Measurements from ENCODE around the gene SPRED1.

Gene SPRED1

DNA sequence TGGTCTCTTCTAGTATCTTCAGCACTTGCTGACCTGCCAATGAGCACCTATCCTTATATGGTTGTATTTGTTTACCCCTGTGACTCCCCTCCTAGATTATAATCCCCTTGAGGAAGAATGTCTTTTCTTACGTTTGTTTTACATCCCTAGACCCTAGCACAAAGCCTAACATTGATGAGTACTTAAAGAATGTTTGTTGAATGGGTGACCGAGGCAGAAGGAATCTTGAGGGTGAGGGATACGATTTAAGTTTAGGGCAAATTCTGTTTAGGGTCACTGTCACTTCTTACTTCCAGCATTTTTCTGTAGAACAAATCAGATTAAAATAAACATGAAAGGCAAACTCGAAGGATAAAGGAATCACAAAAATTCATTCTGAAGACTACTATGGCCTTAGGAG lies 120.4 kb downstream of the SPRED1 start:
- H3K4me3 ChIP-seq (ENCODE audit: low read depth, low read length): no peak overlapping the region
- TF ChIP-seq CTCF (IDR thresholded peaks at IDR 0.05; ENCODE audit: low read depth, low read length, missing control alignments): no peak
- in situ Hi-C loops (cut with HindIII; ENCODE audit: low sequenced_read_pairs): loop anchor here (25.0 kb wide), 1 partner anchor 361 kb away; no protein-coding TSS in a partner anchor
- DNase-seq (ENCODE audit: low read depth): no peak

DNA sequence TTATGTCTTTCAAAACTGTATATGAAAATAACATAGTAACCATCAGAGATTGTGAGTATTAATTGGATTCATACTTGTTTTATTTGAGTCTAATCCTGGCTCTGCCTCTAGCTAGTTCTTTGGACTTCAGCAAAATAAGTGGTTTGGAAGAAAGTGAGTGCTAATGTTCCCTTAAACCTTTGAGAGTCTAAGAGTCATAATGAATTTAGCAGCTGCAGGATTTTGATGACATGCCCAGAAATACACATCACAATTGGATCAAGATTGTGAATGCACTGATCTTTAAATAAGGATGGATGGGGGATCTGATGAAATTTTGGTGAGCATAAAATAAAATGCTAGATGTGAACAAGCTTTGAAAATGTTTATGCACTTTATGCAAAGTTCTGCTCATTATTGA lies 121.4 kb downstream of the SPRED1 start:
- TF ChIP-seq CTCF (IDR thresholded peaks at IDR 0.05; ENCODE audit: low read depth, low read length, missing control alignments): no peak
- H3K4me3 ChIP-seq (ENCODE audit: low read depth, low read length): no peak overlapping the region
- in situ Hi-C loops (cut with HindIII; ENCODE audit: low sequenced_read_pairs): loop anchor here (25.0 kb wide), 1 partner anchor 362 kb away; no protein-coding TSS in a partner anchor
- DNase-seq (ENCODE audit: low read depth): no peak

DNA sequence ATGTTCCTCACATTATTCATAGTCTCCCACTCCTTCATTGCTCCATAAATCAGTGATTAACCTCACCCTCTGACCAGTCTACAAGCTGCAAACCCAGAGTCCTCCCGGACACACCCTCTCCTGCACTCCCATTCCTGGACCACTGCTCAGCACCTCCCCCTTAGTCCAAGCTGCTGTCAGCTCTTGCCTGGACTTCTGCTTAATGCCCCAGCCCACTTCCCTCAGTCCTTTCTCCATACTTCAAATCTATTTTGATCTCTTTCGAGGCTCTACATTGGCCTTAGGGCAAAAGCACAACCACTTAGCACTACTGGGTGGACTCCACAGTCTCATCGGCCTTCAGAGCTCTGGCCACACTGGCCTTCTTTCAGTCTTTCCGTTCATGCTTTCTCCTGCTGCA lies 121.9 kb downstream of the SPRED1 start:
- DNase-seq (ENCODE audit: low read depth): no peak
- TF ChIP-seq CTCF (IDR thresholded peaks at IDR 0.05; ENCODE audit: low read depth, low read length, missing control alignments): no peak
- in situ Hi-C loops (cut with HindIII; ENCODE audit: low sequenced_read_pairs): loop anchor here (25.0 kb wide), 1 partner anchor 362 kb away; no protein-coding TSS in a partner anchor
- no peak overlapping the region for H3K4me3 ChIP-seq (ENCODE audit: low read depth, low read length)

GRCh38 chr15:38376081-38376480 lies 123.4 kb downstream of the SPRED1 start:
- H3K4me3 ChIP-seq (ENCODE audit: low read depth, low read length): no peak overlapping the region
- no peak for DNase-seq (ENCODE audit: low read depth)
- in situ Hi-C loops (cut with HindIII; ENCODE audit: low sequenced_read_pairs): no loop called here
- TF ChIP-seq CTCF (IDR thresholded peaks at IDR 0.05; ENCODE audit: low read depth, low read length, missing control alignments): no peak

DNA sequence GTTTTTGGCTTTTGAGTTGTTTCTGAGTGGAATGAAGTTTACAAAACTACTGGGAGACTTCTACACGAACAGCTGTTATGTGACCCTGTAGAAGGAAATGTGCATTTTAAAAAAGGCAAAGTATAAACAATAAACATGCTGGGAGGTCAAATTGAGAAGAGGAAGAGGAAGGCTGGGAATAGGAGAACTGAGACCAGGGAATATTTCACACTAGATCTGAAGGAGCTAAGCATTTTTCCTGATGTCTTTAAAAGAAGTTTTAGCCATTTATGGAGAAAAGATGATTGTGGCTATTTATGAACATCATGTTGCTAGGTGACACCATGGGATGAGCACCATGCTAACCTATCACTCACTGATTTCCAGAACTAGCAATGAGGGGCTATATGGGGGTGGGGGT lies 125.0 kb downstream of the SPRED1 start:
- TF ChIP-seq CTCF (IDR thresholded peaks at IDR 0.05; ENCODE audit: low read depth, low read length, missing control alignments): no peak
- H3K4me3 ChIP-seq (ENCODE audit: low read depth, low read length): no peak overlapping the region
- DNase-seq (ENCODE audit: low read depth): no peak
- in situ Hi-C loops (cut with HindIII; ENCODE audit: low sequenced_read_pairs): no loop called here

GRCh38 chr15:38378161-38378560 lies 125.5 kb downstream of the SPRED1 start:
- no peak overlapping the region for H3K4me3 ChIP-seq (ENCODE audit: low read depth, low read length)
- no peak for TF ChIP-seq CTCF (IDR thresholded peaks at IDR 0.05; ENCODE audit: low read depth, low read length, missing control alignments)
- in situ Hi-C loops (cut with HindIII; ENCODE audit: low sequenced_read_pairs): no loop called here
- DNase-seq (ENCODE audit: low read depth): no peak

Data from astrocyte of the cerebellum (primary cell).